ENCODE data around the gene LYPD6.

DNA sequence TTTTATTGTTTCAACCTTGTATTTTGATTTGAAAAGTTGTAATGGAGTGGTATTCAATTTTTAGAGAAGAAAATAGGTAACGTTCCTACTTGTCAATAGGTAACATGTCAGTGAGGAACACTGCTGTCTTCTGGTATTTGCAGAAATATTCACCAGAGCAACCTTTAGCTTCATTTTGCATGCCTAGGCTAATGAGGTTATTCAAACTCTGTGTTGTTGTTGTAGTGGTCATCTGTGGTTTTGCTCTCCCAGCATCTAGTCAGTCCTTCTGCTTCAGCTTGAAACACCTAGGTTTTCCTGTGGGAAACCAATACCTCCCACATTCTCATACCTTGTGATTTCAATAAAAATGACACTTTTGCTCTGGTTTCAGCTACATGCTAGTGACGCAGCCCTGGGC lies 98.4 kb downstream of the LYPD6 start:
- TF ChIP-seq, protein P1, sequence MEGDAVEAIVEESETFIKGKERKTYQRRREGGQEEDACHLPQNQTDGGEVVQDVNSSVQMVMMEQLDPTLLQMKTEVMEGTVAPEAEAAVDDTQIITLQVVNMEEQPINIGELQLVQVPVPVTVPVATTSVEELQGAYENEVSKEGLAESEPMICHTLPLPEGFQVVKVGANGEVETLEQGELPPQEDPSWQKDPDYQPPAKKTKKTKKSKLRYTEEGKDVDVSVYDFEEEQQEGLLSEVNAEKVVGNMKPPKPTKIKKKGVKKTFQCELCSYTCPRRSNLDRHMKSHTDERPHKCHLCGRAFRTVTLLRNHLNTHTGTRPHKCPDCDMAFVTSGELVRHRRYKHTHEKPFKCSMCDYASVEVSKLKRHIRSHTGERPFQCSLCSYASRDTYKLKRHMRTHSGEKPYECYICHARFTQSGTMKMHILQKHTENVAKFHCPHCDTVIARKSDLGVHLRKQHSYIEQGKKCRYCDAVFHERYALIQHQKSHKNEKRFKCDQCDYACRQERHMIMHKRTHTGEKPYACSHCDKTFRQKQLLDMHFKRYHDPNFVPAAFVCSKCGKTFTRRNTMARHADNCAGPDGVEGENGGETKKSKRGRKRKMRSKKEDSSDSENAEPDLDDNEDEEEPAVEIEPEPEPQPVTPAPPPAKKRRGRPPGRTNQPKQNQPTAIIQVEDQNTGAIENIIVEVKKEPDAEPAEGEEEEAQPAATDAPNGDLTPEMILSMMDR (IDR thresholded peaks at IDR 0.05), result no peak
- TF ChIP-seq EZH2phosphoT487 (IDR thresholded peaks at IDR 0.05) (no peak), EZH2 (IDR thresholded peaks at IDR 0.05) (no peak)
